Measurements from ENCODE around the gene EPHA10.

Gene EPHA10

DNA sequence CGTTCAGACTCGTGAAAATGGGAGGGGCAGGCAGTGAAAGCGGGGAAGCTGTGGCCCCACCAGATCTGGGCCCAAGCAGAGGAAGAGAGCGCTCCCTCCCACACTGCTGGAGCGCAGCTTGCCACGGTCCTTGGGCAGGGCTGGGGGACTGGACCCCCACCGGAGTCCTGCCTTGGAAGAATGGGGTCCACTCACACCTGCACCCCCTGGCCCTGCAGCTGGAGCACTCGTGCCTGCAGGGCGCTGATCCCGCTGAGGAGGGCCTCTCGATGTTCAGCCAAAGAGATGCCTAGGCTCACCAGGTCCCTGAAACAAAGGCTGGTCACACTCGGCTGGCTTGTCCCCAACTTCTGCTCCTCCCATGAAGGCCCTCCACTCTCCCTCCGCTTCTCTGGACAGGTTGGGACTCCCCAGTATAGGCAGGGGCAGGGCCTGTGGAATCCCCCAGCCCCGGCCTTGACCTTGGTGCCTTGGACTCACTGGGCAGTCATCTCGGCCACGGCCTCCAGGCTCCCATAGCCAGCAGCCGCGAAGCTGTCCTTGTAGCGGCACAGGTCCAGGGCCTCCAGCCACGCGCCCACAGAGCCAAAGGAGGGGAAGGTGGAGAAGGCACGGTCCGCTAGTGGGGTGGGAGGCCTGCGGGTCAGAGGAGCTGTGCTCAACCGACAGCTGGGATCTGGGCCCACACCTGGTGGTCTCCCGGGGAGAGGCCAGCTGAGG, 46.6 kb downstream of the EPHA10 start:
- TF ChIP-seq CTCF (IDR thresholded peaks at IDR 0.05; ENCODE audit: control extremely low read depth, extremely low read depth, low read depth, missing control alignments): no peak
- POLR2A ChIA-PET: no interaction called here
- DNase-seq (ENCODE audit: extremely low spot score): no peak
- CTCF ChIA-PET: interaction anchor here (1.3 kb wide), 1 partner anchor 25 kb away, joined by 4 read pairs; no protein-coding TSS in a partner anchor

- CTCF ChIA-PET: interaction anchor here (1.3 kb wide), 1 partner anchor 25 kb away, joined by 4 read pairs; no protein-coding TSS in a partner anchor
- no peak for DNase-seq (ENCODE audit: extremely low spot score)
- TF ChIP-seq CTCF (IDR thresholded peaks at IDR 0.05; ENCODE audit: control extremely low read depth, extremely low read depth, low read depth, missing control alignments): no peak
- POLR2A ChIA-PET: no interaction called here
Observed at GRCh38 chr1:37717631-37718030, 47.3 kb downstream of the EPHA10 start.

GRCh38 chr1:37716321-37716720, 48.6 kb downstream of the EPHA10 start:
- no peak for DNase-seq (ENCODE audit: extremely low spot score)
- ChIA-PET POLR2A (interaction anchor here (0.6 kb wide), 1 partner anchor 1482 kb away, joined by 3 read pairs; no protein-coding TSS in a partner anchor), CTCF (interaction anchor here (2.7 kb wide), 1 partner anchor 113 kb away, joined by 7 read pairs; no protein-coding TSS in a partner anchor)
- TF ChIP-seq CTCF (IDR thresholded peaks at IDR 0.05; ENCODE audit: control extremely low read depth, extremely low read depth, low read depth, missing control alignments): no peak

DNA sequence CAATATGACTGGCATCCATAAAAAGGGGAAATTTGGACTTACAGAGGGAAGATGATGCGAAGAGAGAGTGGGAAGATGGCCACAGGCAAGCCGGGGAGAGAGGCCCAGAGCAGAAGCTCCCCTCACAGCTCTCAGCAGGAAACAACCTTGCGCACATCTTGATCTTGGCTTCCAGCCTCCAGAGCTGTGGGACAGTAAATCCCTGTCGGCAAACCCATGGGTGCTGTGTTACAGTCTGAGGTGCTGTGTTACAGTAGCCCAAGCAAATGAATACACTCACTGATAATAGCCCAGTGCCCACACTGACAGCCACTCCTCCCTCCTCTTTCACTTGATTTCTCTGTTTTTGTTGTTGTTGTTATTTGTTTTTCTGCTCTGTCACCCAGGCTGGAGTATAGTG, 50.2 kb downstream of the EPHA10 start:
- DNase-seq (ENCODE audit: extremely low spot score): no peak
- POLR2A ChIA-PET: no interaction called here
- CTCF ChIA-PET: interaction anchor here (1.2 to 2.7 kb wide), 2 partner anchors 9 to 111 kb away, joined by 3 to 7 read pairs; no protein-coding TSS in a partner anchor
- TF ChIP-seq CTCF (IDR thresholded peaks at IDR 0.05; ENCODE audit: control extremely low read depth, extremely low read depth, low read depth, missing control alignments): no peak

- no peak for DNase-seq (ENCODE audit: extremely low spot score)
- TF ChIP-seq CTCF (IDR thresholded peaks at IDR 0.05; ENCODE audit: control extremely low read depth, extremely low read depth, low read depth, missing control alignments): no peak
- ChIA-PET CTCF (no interaction called here), POLR2A (no interaction called here)
Observed at GRCh38 chr1:37714226-37714625, 50.7 kb downstream of the EPHA10 start.

DNA sequence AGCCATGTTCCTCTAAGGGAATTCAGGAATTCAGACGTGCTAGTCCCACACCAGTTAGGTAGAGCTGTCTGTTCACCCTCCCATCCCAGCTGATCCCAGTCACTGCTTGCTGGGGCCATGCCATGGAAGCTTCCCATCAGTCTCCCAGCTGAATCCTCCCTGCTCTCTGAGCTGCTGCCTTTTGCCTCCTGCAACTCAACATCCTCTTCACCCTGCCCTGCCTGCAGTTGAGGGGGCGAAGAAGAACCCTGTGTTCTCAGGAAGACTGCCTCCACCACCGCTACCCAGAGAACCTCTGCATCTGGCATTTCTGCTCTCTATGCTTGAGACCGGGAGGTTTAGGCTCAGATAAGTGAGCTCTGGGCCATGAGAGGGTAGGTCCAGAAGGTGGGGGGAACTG, 56.4 kb downstream of the EPHA10 start:
- CTCF ChIA-PET: interaction anchor here (0.9 kb wide), 1 partner anchor 105 kb away, joined by 3 read pairs; no protein-coding TSS in a partner anchor
- POLR2A ChIA-PET: no interaction called here
- no peak for DNase-seq (ENCODE audit: extremely low spot score)
- no peak for TF ChIP-seq CTCF (IDR thresholded peaks at IDR 0.05; ENCODE audit: control extremely low read depth, extremely low read depth, low read depth, missing control alignments)
